GM19099 (cell line): Measurements from ENCODE around the gene HIF3A.

Experiments
- POLR2A ChIP-seq: IDR thresholded peaks from 3 replicates; pipeline ENCODE4 v1.6.1; 2011; ENCODE audit warnings: low read depth; ENCODE audit not compliant: insufficient read length; ENCODE audit errors: extremely low read depth

Gene HIF3A

DNA sequence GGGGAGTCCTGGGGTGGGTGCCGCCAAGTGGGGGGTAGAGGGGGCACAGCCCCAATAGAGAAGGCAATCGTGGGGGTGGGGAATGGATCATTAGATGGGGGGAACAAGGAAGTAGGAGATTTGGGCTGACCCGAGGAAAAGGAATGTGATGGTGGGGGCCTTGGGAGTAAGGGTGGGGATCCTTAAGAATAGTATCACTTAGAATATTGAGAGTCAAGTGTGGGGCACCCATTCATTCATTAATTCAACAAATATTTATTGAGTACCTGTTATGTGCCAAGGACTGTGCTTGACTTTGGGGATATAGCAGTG lies 50.7 kb downstream of the HIF3A start:
- no peak for TF ChIP-seq POLR2A

DNA sequence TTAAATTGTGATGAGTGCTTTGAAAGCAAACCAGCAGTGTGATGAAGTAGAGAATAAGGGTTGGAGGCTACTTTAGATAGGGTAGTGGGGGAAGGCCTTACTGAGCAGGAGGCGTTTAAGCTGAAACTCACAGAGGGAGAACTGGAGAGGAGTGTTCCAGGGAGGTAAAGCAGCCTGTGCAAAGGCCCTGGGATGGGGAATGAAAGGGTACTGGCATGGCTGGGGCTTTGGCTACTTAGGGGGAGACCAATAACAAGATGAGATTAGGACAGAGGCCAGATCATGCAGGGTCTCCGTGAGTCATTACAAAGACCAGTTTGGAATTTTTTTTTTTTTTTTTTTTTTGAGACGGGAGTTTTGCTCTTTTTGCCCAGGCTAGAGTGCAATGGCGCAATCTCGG lies 51.1 kb downstream of the HIF3A start:
- no peak for TF ChIP-seq POLR2A

DNA sequence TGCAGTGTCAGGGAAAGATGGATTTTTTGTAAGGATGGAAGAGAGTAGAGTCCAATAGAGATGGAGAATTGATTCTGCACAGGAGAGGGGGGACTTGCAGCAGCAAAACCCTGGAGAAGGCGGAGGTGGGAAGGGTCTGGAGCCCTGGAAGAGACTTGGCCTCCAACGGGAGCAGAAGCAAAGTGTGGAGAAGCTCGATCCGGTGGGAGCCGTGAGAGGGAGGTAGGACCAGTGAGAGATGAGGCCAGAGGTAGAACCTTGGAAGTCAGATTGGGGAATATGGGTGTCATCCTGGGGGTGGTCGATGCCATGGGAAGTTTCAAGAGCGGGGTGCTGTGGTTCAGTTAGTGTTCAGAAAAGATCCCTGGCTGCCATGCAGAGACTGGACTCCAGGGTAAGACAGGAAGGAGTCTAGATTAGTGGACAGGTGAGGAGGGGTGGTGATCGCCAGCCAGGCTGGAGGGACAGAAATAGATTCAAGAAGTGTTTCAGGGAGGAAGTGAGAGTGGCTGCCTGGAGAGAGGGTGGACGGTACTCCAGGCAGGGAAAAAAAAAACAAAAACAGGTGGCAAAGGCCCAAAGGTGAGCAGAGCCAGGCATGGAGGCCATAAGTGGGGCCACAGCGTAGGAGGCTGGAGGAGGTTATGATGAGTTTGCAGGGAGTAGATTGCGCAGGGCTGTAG lies 52.6 kb downstream of the HIF3A start:
- TF ChIP-seq POLR2A = no peak

DNA sequence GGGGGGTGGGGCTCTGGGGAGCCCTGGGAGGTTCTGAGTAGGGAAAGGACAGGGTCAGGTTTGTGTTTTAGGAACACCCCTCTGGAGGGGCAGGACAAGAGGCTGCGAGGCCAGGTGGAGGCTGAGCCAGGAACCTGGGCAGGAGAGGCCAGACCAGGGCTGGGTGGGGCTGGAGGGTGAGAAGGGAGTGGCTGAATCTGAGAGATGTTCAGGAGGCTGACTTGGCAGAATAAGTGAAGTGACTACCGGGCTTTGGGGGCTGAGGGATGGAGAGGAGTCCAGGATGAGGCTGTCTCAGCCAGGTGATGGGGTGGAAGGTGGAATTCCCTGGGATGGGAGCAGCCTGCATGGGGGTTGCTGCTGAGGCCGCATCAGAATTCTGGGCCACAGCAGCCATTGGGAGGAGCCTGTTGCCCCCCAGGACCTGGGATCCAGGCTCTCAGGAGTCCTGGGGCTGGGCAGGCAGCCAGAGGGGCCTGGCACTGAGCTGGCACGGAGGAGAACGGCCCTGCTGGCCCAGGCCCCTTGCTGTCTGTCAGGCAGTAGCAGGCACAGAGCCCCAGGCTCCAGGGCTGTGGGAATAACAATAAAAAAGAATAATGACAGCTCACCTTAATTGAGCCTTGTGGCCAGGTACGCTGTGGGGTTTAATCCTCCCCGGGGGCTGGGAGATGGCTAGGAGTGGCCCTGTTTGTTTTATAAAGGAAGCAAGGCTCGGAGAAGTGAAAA lies 53.4 kb downstream of the HIF3A start:
- peak; percentile 11 for TF ChIP-seq POLR2A

DNA sequence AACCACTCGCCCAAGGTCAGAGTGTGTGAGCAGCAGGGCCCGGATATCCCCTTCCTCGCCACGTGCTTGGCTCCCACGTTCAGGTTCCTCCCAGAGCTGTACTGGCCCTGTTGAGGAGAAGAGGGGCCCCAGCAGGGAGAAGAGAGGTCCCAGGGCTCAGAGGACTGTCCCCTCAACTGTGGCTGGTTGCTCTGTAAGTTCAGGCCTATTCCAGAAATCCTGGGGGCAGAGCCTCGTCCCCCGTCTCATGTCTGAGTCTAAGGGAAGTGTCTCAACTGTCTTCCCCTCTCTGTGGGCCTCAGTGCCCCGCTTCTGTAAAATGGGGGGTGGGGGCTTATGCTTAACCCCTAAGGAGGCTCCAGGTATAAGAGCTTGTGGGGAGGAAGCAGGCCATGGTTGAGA lies 53.9 kb downstream of the HIF3A start:
- no peak for TF ChIP-seq POLR2A

DNA sequence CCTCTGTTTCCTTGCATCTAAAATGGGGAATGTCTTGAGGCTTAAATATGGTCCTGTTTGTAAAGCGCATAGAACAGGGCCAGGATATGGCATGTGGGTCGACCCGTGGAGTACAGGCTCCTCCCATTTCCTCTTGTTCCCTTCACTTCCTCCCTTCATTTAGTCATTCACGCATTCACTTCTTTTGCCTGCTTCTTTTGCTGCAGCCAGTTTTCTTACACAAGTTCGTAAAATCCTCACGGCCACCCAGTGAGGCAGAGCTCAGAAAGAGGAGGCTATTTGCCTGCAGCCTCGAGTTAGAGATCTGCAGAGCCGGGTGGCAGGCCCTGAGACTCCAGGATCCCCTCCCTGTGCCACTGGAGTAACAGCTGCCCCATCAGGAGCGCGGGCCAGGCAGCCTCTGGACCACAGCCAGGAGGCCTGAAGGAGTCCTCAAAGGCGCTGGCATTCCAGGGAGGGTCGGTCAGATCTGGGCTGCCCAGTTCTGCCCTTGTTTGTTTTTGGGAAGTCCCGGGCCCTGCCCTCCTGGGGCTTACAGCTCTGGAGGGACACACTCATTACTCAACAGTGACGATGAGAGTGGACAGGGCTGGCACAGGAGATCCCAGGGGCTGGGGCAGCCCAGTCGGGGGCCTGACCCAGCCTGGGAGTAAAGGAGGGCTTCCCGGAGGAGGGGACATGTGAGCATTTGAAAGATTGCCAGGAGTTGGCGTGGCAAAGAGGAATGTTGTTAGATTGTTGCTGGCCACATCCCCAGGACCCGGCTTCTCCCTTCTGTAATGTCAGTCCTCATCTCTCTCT lies 54.6 kb downstream of the HIF3A start:
- TF ChIP-seq POLR2A = no peak

DNA sequence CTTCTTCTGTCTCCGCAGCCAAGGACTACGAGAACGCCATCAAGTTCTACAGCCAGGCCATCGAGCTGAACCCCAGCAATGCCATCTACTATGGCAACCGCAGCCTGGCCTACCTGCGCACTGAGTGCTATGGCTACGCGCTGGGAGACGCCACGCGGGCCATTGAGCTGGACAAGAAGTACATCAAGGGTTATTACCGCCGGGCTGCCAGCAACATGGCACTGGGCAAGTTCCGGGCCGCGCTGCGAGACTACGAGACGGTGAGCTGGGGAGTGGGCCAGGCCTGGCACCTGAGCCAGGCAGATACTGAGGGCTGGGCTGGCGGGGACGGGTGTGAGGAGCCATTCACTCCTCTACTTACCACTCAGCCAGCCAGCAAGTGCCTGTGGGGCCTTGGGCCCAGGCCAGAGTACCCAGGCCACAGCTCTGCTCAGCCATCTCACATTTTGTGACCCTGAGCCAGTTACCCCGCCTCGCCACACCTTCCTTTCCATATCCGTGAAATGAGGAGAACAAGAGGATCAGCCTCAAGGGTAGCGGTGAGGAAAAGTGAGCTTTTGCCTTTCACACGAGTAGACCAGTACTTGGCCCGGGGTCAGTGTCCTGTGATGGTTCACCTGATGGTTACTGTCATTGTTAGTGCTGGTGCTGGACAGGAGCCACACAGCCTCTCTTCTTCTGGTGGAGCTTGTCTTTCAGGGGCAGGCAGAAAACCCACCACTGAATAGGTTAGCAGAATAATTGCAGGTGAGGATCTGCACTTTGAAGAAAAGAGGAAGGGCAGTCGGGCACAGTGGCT lies 57.1 kb downstream of the HIF3A start:
- TF ChIP-seq POLR2A = no peak

DNA sequence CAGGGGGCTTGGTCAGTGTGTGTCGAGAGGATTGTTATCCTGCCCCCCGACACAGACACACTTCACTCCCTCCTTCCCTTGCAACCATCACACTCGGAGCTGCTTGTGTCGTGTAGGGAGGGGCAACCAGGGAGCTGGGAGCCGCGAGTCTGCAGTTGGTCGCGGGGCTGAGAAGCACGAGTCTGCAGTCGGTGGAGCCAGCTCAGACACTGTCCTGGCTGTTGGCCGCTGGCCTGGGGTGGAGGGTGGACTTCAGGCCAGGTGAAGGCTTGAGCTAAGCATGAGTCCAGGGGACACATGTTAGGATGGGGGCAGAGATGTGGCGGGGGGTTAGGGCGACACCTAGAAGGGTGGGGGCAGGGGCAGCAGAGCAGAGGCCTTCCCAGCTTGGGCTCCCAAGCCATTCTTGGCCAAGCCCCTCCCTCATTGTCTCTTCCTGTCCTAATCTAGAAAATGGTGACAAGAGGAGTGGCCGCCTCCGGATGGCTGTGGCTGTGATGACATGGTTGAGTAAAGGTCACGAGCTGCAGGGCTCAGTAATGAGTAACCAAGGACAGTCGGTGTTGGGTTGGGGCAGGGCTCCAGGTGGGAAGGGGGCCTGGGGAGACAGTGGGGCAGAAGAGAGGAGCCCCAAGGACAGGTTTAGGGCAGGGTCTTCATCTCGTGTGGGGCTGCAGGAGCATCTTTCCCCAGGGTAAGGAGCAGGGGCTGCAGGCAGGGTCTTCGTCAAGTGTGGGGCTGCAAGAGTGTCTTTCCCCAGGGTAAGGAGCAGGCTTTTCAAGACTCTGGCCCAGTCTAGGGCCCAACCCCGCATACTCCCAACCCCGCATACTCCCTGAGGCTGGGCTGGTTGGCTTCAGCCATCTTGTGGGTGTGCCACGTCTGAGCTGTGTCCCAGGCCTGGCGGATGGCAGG lies 58.6 kb downstream of the HIF3A start:
- TF ChIP-seq POLR2A = no peak

DNA sequence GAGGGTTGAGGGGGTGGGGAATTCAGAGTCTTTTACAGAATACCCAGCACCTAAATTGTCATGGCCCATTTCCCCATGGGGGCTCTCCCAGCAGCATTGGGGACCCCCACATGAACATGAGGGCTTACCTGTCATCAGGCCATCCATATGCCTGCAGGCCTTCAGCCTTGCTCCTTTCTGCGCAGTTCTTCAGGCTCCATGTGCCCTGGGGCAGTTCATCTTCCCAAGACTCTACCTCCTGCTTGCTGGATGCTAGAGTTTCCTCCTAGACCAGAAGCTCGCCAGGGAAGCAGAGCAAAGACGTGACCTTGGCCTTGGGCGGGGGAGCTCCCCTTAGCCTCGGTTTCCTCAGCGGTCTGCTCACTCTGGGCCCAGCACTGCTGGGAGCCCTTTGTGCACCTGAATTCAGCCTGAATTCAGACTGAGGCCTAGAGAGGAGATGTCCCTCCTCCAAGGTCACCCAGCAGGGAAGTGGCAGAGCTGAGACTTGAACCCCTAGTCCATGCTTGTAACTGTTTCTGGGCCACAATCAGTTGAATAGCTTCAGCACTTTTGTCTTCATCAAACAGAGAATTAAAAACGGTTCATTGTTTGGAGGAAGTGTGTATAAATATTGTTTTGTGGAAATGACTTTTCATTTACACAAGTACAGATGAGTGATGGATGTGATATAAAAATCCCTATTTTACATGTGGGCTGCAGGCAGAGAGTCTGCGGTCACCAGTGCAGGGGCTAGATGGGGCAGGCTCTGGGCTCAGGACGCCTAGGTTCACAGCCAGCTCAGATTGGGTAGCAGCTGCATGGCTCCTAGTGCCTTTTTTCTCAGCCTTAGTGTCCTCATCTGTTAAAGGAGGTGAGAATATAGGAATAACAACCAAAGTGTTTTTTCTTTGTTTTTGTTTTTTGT lies 59.6 kb downstream of the HIF3A start:
- no peak for TF ChIP-seq POLR2A

DNA sequence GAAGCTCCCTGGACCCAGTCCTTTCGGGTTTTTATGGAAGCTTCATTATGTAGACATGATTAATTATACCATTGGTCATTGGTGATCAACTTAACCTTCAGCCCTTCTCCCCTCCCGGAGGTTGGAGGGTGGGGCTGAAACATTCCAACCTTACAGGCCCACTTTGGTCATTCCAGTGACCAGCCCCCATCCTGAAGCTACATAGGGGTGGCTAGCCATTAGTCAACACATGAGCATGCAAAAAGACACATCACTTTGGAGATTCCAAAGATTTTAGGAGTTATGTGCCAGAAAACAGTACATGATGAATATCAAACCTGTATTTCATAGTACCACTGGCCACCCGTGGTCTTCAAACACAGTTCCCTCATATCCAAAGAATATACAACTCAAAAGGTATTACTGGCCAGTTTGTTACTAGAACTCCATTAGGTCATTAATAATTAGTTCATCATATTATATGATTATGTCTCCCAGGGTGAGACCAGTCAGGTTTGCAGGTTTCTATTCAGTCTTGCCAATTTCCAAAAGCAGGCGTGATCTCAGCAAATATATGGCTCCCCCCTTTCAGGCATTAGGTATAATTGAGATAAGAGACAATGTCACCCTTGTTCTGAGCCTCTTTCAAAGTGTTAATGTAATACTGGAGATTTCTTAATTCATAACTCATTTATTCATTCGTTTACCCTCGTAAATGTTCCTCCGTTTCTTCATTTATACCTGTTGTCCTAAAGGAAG lies 61.2 kb downstream of the HIF3A start:
- TF ChIP-seq POLR2A = no peak

DNA sequence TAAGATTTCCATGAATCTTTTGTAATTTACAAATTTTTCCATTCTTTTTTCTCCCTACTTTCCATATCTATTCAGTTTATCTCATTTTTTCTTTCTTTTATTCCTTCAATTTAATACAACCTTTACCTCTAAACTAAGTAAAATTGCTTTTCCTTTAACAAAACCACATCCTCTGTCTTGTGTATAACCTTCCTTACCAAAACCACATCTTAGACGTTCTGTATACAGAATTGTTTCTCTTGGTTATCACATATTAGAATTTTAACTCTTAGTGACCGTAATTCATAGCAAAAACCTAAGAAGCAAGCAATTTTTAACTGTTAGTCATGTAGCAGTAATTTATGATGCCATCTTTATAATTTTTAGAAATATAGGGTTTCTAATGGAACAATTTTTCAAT lies 65.1 kb downstream of the HIF3A start:
- no peak for TF ChIP-seq POLR2A

DNA sequence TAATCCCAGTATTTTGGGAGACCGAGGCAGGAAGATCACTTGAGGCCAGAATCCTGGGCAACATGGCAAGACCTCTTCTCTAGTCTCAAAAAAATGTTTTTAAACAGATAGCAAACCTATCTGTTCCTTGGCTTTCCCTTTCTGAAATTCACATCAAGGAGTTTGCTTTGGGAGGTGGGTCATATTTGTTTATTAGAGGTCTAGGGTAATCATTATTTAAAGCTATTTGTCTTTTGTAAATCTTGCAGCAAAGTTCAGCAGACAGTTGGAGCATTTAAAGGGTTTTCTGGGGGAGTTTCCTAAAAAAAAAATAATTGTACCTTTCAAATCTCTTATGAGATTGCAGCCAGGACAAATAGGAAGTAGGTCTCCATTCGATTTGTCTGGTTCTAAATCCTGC lies 67.5 kb downstream of the HIF3A start:
- no peak for TF ChIP-seq POLR2A
